ENCODE data around the gene CCDC57.

DNA sequence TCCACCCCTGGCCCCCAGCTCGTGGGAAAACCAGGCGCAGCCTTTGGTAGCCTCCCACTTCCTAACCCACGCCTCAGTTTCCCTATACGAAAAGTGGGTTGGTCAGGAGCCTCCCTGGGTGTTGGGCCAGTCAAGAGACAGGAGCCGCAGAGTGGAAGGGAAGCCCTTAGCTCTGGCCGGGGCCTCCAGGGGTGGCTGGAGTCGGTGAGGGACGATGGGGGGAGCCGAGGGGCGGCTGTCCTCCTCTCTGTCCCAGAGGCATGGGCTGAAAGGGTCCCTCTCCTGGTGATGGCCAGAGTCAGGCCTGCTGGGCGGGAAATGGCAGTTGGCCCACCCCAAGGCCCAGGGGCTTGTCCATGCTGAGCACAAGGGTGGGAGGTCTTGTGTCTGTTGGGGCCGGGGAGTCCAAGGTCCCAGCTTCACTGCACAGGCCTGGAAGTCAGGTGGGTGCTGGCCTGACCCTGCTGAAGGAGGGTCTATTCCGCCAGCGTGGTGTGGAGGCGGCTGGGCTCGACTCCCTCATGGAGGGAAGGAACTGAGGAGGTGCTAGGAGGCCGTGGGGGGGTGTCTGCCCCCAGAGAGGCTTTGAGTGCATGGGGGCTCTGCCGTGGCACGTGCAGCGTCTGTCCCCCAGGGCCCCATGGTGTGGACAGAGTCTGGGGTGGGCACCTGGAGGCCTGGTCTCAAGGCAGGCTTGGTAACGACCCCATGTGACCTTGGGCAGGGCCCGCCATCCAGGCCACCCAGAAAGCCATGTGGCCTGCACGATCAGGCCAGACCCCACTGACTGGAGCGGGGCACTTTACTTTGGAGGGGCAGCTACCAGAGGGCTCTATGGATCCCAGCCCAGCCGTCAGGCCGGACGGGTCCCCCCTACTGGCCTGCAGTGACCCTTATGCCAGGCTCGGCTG, 17.3 kb upstream of the CCDC57 start:
- no peak for TF ChIP-seq EZH2 (IDR thresholded peaks at IDR 0.05; ENCODE audit: low read length, unreplicated experiment)
- TF ChIP-seq, protein P1, sequence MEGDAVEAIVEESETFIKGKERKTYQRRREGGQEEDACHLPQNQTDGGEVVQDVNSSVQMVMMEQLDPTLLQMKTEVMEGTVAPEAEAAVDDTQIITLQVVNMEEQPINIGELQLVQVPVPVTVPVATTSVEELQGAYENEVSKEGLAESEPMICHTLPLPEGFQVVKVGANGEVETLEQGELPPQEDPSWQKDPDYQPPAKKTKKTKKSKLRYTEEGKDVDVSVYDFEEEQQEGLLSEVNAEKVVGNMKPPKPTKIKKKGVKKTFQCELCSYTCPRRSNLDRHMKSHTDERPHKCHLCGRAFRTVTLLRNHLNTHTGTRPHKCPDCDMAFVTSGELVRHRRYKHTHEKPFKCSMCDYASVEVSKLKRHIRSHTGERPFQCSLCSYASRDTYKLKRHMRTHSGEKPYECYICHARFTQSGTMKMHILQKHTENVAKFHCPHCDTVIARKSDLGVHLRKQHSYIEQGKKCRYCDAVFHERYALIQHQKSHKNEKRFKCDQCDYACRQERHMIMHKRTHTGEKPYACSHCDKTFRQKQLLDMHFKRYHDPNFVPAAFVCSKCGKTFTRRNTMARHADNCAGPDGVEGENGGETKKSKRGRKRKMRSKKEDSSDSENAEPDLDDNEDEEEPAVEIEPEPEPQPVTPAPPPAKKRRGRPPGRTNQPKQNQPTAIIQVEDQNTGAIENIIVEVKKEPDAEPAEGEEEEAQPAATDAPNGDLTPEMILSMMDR (conservative IDR thresholded peaks at IDR 0.05; ENCODE audit: low read depth, low read length): no peak
- TF ChIP-seq EZH2phosphoT487 (IDR thresholded peaks at IDR 0.05; ENCODE audit: borderline replicate concordance, low read length): no peak
